ENCODE measurements around the gene CFAP251.

The CFAP251 gene

GRCh38 chr12:121942145-121942718 lies 23.8 kb downstream of the CFAP251 start:
- in situ Hi-C loops (cut with MboI; ENCODE audit: low sequenced_read_pairs) = no loop called here

DNA sequence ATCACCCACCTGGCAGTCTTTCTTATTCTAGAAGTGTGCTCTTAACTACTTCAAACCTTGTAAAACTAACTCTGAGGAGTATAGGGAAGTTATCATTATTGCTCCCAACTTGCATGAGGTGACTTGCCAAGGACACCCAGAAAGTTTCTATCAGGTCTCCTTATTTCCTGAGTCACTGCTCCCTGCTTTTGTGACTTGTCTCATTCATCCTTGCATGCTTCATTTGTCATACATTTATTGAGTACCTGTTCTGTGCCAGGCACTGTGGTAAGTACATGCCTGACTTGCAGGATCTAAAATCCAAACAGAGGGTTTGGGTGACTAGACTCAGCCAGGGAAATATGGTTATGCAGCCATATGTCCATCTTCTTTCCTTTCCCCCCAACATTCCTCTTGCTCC lies 25.5 kb downstream of the CFAP251 start:
- in situ Hi-C loops (cut with MboI; ENCODE audit: low sequenced_read_pairs) = no loop called here

GRCh38 chr12:121946313-121947025 lies 28.1 kb downstream of the CFAP251 start:
- in situ Hi-C loops (cut with MboI; ENCODE audit: low sequenced_read_pairs) = no loop called here

DNA sequence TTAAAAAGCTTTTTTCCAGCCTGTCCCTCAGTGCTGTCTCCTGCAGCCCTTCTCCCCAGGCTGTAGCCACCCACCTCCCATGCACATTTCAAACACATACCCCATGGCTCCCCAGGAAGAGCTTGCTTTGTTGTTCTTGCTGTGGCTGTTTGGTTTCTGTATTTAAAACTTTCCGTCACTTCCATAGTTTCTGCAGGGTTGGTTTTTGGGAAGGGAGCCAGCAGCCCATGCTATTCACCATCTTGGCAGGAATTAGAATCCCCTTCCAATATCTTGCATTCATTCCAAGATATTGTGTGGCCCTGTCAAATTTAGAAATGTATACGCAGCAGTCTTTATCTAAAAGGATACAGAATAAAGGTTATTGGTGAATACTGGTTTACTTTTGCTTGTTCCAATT lies 29.6 kb downstream of the CFAP251 start:
- in situ Hi-C loops (cut with MboI; ENCODE audit: low sequenced_read_pairs) = no loop called here

GRCh38 chr12:121949648-121950397 lies 31.4 kb downstream of the CFAP251 start:
- in situ Hi-C loops (cut with MboI; ENCODE audit: low sequenced_read_pairs) = no loop called here

DNA sequence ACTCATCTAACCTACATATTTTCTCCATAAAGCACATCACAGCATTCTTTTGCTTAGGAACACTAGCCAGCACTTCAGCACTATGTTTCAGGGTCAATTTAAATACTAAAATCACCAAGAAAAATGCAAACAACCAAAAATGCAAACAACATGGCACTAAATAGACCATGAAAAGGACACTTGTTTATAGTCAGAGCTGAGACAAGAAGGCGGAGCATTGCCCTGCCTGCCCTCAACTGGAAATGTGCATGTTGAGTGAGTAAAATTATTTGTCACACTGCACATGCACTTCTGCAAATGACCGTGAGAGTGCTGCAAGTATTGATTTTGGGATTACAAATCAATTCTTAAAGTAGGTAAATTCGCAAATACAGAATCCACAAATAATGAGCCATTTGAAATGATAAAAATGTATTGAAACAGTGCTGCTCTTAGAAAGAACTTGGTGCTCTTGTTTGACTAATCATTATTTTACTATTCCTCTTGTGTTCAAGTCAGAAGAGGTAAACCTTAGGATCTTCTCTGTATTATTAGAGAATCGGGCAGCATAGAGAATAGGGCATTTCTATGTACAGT lies 34.8 kb downstream of the CFAP251 start:
- in situ Hi-C loops (cut with MboI; ENCODE audit: low sequenced_read_pairs) = no loop called here

DNA sequence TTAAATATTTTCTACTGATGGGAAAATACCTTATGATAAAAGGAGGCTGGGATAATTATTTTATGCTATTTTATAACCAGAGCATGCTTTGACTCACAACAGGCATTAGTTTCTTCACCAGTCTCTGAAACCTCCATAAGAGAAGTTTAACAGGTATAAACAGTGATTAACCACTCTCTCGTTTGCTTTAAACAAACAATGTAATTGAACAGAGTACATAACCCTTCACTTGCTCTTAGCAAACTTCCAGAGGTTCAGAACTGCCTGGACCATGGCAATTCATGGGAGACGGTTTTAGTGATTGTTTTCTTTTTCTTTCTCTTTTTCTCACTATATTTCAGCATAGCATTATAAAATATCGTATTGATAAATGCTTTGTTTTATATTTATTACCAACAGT lies 35.3 kb downstream of the CFAP251 start:
- in situ Hi-C loops (cut with MboI; ENCODE audit: low sequenced_read_pairs) = no loop called here

- in situ Hi-C loops (cut with MboI; ENCODE audit: low sequenced_read_pairs) = no loop called here
Measured at GRCh38 chr12:121955258-121956237, 37.2 kb downstream of the CFAP251 start.

- in situ Hi-C loops (cut with MboI; ENCODE audit: low sequenced_read_pairs) = no loop called here
Measured at GRCh38 chr12:121957861-121958515, 39.6 kb downstream of the CFAP251 start.

GRCh38 chr12:121958541-121959240 lies 40.3 kb downstream of the CFAP251 start:
- in situ Hi-C loops (cut with MboI; ENCODE audit: low sequenced_read_pairs) = no loop called here

DNA sequence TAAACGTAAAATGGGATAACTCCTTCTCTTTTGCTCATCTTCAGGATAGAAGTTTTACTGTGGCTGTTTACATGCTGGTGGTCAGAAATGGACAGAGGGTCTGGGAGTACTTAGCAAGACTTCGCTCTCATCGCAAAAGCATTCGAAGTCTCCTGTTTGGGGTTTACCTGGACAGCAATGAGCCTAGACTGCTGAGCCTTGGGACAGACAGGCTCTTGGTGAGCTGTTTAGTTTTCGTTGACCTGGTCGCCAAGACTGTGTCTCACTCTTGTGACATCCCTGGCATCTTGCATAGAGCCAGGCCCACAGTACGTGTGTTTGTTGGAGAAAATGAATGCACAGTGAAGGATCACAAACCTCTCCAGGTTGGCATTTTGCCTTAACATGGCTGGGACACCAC lies 42.1 kb downstream of the CFAP251 start:
- in situ Hi-C loops (cut with MboI; ENCODE audit: low sequenced_read_pairs) = no loop called here

DNA sequence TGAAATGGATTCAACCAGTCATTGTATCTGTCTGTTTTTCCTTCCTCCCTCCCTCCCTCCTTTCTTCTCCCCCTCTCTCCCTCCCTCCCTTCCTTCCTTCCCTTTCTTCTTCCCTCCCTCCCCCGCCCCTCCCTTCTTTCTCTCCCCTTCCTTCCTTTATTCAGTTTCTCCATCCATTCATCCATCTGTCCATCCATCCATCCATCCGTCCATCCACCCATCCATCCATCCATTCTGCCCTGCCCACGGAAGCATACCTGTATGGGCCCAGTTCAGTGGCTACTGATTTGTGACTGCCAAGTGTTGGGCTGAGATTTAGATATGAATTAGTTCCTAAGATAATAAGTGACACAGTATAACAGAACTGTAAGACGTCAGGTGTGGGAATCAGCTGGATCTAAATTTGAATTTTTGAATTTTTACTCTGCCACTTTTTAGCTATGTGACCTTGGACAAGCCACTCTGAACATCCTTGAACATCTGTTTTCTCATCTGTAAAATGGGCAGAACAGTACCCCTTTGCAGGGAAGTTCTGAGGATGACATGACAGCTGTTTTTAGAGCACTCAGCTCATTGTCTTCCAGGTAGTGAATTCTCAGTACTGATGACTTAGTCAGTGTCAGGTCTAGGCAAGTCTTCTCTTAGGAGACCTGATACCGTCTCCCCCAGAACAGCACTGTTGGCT lies 42.9 kb downstream of the CFAP251 start:
- in situ Hi-C loops (cut with MboI; ENCODE audit: low sequenced_read_pairs) = no loop called here

DNA sequence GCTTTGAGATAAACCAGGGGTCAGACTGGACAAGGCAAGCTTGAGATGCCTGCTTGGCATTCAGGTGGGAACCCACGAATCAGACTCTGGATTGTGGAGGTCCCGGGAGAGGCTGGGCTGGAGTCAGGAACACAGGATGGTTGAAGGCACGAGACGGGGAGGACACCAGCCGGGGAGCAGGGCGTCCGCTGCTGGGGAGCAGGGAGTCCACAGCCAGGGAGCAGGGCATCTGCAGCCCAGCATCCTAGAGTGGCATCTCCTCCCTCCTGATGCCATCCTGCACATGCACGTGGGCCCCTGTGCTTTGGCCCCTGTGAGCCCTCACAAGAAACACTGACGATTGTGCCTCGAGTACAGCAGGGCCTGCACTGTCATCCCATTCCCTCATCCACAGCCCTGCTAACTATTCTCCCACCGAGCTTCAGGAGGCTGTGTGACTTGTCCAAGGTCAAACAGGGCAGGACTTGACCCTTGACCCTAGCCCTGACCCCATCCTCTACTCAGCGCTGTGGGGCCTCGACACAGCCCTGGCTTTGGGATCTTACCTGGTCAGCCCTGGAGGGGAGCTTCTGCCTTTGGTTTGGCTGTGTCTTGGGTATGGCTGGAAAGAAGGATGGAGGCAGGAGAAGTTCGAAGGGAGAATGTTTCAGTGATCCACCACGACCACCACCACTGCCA lies 45.1 kb downstream of the CFAP251 start:
- in situ Hi-C loops (cut with MboI; ENCODE audit: low sequenced_read_pairs) = no loop called here

GRCh38 chr12:121964813-121965643 lies 46.6 kb downstream of the CFAP251 start:
- in situ Hi-C loops (cut with MboI; ENCODE audit: low sequenced_read_pairs) = no loop called here

DNA sequence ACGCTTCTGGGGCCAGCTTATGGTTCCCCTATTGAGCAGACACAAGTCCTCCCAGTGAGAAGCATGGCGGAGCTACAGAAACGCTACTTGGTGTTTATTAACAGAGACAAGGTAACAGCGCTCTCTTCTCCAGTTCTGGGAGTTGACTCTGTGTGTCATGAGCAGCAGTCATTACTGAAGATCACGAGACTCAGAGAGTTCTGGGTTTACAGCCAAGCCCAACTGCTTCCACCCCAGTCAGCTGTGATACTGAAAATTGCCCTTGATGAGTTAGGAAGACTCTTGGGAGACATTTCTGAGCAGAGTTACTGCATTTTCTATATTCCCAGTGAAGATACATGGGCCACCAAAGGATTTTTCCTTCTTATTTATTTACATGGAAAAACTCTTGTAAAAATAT lies 48.6 kb downstream of the CFAP251 start:
- in situ Hi-C loops (cut with MboI; ENCODE audit: low sequenced_read_pairs) = no loop called here

DNA sequence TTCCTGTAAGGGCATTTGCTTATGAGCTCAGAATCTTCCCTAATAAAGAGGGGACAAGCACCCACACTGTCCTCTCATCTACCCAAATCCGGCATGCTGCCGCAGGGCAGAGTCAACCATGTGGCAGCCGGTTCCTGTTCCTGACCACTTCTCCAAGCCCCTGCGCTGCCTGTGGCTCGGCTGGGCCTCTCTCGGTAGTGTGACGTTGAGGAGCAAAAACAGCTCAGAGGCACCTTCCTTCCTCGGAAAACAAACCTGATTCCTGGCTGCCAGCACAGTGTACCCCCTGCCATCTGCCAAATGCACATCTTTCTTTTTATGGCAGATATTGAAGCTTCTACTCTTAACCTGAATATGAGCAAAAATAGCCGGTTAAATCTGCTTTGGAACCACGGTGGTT lies 50.5 kb downstream of the CFAP251 start:
- in situ Hi-C loops (cut with MboI; ENCODE audit: low sequenced_read_pairs) = no loop called here

DNA sequence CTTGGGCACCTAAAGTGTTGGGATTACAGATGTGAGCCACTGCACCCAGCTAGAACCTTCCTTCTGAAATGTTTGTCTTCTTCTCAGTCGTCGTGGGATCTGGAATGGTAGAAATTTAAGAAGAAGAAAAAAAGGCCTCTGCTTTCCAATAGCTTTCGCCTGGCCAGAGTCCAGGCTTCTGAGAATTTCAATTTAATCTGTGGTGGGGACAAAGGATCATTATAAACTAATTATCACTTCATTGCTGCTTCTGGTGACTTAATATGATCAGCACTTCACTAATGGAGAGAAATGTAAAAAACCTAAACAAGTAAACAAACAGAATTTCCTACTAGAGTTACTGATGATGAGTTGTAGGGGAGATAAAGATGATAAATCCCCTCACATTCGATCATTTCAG lies 51.3 kb downstream of the CFAP251 start:
- in situ Hi-C loops (cut with MboI; ENCODE audit: low sequenced_read_pairs) = no loop called here
